GM21390 (cell line): ENCODE results near the gene CDCP1.
A peak's percentile ranks its signal among the peaks of the same experiment; 100 is the strongest.
"Not testable (repeated sequence)": the region's sequence is repeated elsewhere in the genome, so short reads cannot be mapped to it uniquely, and the experiment has no call there.

Experiments used
- ATAC-seq: cut with Tn5 transposase; IDR thresholded peaks from one replicate; pipeline ENCODE4 v1.9.1; 2021; ENCODE audit not compliant: unreplicated experiment

CDCP1 gene

GRCh38 chr3:45059132-45059531, 87.0 kb downstream of the CDCP1 start:
- no peak for ATAC-seq

DNA sequence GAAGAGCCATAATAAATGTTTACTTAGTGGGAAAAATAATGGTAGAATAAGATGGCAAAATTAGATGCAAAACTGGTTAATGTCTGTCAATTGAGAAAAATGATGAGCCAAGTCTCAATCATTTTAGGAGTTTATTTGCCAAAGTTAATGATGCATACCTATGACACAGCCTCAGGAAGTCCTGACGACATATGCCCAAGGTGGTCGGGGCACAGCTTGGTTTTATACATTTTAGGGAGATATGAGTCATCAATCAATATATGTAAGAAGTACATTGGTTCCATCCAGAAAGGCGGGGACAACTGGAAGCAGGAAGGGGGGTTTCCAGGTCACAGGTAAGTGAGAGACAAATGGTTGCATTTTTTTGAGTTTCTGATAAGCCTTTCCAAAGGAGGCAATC, 88.6 kb downstream of the CDCP1 start:
- no peak for ATAC-seq

GRCh38 chr3:45056608-45057301, 89.4 kb downstream of the CDCP1 start:
- no peak for ATAC-seq

- no peak for ATAC-seq
Measured at GRCh38 chr3:45055411-45056143, 90.6 kb downstream of the CDCP1 start.

GRCh38 chr3:45055032-45055410, 91.2 kb downstream of the CDCP1 start:
- no peak for ATAC-seq

GRCh38 chr3:45054196-45054857, 91.9 kb downstream of the CDCP1 start:
- no peak for ATAC-seq

DNA sequence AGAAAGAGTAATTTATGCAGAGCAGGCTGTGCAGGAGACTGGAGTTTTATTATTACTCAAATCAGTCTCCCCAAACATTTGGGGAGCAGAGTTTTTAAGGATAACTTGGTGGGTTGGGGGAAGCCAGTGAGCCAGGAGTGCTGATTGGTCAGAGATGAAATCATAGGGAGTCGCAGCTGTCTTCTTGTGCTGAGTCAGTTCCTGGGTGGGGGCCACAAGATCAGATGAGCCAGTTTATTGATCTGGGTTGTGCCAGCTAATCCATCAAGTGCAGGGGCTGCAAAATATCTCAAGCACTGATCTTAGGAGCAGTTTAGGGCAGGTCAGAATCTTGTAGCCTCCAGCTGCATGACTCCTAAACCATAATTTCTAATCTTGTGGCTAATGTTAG, 92.4 kb downstream of the CDCP1 start:
- ATAC-seq, result not testable (repeated sequence)

DNA sequence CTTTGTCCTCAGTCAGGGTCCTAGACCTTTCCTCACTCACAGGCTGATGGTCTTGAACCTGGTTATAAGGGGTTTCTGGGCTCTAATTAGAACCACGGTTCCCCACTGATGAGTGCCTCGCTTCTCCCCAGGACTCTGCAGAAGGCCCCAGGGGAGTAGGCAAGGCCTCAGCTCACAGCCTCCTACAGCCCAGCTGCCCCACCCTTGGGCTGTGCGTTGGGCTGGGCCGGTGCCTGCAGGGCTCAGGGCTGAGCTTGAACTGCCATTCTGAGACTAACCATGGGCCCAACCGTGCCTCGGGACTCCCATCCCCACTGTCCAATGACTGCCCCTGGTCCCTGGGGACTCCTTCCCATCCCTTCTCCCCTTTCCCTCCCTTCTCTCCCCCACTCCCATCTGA, 94.5 kb downstream of the CDCP1 start:
- ATAC-seq, result no peak

- no peak for ATAC-seq
Measured at GRCh38 chr3:45049807-45050206, 96.4 kb downstream of the CDCP1 start.

- ATAC-seq, result no peak
Measured at GRCh38 chr3:45048244-45048643, 97.9 kb downstream of the CDCP1 start.

DNA sequence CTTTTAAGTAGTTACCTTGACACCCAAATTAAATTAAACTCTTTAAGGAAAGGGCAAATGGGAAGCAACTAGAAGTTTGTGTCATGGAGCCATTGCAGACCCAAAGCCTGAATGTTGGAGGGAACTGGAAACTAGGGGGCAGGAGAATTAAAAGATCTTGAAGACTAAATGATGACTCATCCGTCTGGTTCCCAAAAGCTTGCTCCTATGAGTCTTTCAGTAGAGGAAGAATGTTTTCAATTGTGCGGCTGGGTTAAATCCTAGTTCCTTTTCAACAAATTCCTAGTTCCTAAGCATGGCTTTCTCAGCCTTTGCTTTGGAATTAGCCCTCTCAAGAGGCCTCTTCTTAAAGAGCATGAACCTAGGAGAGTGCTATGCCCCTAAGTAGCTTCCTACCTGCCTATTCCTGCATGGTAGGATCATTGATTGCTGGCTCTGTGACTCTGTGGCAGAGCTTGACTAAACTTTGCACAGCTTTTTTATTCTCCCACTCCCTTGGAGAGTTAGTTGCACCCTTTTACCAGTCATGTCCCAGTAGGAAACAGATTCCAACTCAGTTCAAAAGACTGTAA, 102.4 kb downstream of the CDCP1 start:
- ATAC-seq, result no peak

- ATAC-seq, result no peak
Measured at GRCh38 chr3:45042162-45042561, 104.0 kb downstream of the CDCP1 start.

DNA sequence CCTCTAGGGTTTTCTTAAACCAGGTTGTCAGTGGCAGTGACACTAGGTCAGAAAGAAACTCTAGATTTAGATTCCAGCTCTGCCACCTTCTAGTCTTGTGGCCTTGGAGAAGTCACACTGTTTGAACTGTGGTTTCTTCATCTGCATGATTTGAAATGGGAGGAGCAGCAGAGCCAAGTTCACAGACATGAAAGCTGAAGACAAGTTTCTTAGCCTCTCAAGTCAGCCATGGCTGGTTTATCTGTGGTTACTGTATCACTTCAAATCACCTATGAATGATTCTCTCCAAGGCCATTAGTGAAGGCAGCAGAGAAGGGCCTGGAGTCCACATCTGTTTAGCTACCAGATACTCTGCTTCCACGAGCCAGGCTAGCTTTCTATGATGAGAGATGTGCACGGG, 104.5 kb downstream of the CDCP1 start:
- ATAC-seq, result no peak

GRCh38 chr3:45037720-45038455, 108.3 kb downstream of the CDCP1 start:
- ATAC-seq, result peak; percentile 79

- ATAC-seq, result no peak
Measured at GRCh38 chr3:45035441-45036301, 110.5 kb downstream of the CDCP1 start.

- ATAC-seq, result no peak
Measured at GRCh38 chr3:45034612-45035252, 111.4 kb downstream of the CDCP1 start.

DNA sequence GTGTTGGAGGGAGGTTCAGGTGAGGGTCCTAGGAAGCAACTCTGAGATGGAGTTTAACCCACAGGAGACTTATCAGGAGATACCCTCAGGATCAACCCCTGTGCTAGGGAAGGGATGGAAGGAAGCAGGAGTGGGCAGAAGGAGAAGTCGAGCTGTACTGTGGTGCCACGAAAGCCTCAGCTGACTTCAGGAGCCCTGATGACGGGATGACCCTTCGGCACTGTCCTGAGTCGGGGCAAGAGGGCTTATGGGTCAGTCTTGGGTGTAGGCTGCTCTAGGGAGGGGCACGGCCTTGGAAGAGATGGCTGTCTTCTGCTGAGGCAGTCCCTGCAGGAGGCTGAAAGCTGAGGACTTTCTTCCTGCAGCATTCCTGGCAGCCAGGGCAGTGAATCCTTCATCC, 112.4 kb downstream of the CDCP1 start:
- ATAC-seq, result no peak
